Testis (tissue), 2 donors: ENCODE data around the gene UBE2E1.

Source experiments
- POLR2A ChIP-seq: fragments of 450-650 bp; IDR thresholded peaks from one replicate; pipeline ENCODE4 v1.6.1; 2017; ENCODE audit warnings: antibody characterized with exemption, mild to moderate bottlenecking, moderate library complexity
- TF ChIP-seq, protein P1 (sequence below), 3 experiments: fragments of 450-650 bp in 2 of 3; fragments of 200-600 bp in 1 of 3; sonication (generic) in 1 of 3; IDR thresholded peaks; one replicate each; pipeline ENCODE4 v1.5.1; 2016 to 2019; ENCODE audit warnings: antibody characterized with exemption in 3 of 3, mild to moderate bottlenecking in 2 of 3, moderate library complexity in 1 of 3

GRCh38 chr3:23865595-23866396 is 60.0 kb downstream of the UBE2E1 start:
- TF ChIP-seq, protein P1, sequence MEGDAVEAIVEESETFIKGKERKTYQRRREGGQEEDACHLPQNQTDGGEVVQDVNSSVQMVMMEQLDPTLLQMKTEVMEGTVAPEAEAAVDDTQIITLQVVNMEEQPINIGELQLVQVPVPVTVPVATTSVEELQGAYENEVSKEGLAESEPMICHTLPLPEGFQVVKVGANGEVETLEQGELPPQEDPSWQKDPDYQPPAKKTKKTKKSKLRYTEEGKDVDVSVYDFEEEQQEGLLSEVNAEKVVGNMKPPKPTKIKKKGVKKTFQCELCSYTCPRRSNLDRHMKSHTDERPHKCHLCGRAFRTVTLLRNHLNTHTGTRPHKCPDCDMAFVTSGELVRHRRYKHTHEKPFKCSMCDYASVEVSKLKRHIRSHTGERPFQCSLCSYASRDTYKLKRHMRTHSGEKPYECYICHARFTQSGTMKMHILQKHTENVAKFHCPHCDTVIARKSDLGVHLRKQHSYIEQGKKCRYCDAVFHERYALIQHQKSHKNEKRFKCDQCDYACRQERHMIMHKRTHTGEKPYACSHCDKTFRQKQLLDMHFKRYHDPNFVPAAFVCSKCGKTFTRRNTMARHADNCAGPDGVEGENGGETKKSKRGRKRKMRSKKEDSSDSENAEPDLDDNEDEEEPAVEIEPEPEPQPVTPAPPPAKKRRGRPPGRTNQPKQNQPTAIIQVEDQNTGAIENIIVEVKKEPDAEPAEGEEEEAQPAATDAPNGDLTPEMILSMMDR (IDR thresholded peaks at IDR 0.05) = no peak
- no peak for TF ChIP-seq POLR2A
